C4-2B (cell line): Measurements from ENCODE around the gene PRIMPOL.

Experiments
- ZFX ChIP-seq: fragments of 450-650 bp; IDR thresholded peaks from 2 replicates; pipeline ENCODE4 v1.6.1; 2017
- TF ChIP-seq, protein P1 (sequence below): fragments of 450-650 bp; conservative IDR thresholded peaks from 2 replicates; pipeline ENCODE4 v1.5.1; 2017; ENCODE audit warnings: mild to moderate bottlenecking

DNA sequence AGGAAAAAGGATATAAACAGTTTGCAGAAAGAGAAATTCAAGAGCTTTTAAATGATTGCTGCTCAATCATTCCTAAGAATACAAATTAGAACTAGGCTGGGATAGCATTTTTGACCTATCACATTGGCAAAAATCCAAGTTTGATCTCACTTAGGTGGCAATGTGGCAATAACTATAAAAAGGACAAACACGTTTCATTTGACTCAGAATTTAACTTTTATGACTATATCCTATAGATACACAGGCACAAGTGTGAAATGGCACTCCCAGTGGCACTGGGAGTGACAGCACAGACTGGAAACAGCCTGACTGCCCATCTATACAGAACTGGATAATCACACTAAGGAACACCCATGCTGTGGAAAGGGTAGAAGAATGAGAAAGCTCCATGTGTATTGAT lies 73.3 kb downstream of the PRIMPOL start:
- TF ChIP-seq, protein P1, sequence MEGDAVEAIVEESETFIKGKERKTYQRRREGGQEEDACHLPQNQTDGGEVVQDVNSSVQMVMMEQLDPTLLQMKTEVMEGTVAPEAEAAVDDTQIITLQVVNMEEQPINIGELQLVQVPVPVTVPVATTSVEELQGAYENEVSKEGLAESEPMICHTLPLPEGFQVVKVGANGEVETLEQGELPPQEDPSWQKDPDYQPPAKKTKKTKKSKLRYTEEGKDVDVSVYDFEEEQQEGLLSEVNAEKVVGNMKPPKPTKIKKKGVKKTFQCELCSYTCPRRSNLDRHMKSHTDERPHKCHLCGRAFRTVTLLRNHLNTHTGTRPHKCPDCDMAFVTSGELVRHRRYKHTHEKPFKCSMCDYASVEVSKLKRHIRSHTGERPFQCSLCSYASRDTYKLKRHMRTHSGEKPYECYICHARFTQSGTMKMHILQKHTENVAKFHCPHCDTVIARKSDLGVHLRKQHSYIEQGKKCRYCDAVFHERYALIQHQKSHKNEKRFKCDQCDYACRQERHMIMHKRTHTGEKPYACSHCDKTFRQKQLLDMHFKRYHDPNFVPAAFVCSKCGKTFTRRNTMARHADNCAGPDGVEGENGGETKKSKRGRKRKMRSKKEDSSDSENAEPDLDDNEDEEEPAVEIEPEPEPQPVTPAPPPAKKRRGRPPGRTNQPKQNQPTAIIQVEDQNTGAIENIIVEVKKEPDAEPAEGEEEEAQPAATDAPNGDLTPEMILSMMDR = peak; percentile 32; the same call in 1 of the 2 replicates
- TF ChIP-seq ZFX = no peak
